ENCODE measurements around the gene ZNRF1.

GRCh38 chr16:75151798-75152197, 153.0 kb downstream of the ZNRF1 start:
- TF ChIP-seq CTCF (IDR thresholded peaks at IDR 0.05; ENCODE audit: control extremely low read depth in 1 of 3, insufficient read depth in 1 of 3, low read depth in 1 of 3, low read length in 3 of 3) = no peak
- no peak for TF ChIP-seq POLR2AphosphoS5 (IDR thresholded peaks at IDR 0.05; ENCODE audit: low read depth, low read length)
- TF ChIP-seq EZH2 (IDR thresholded peaks at IDR 0.05; ENCODE audit: low read depth, low read length, severe bottlenecking) = no peak
- no peak for TF ChIP-seq EP300 (IDR thresholded peaks at IDR 0.05; ENCODE audit: borderline replicate concordance in 1 of 2, low read depth in 2 of 2, low read length in 2 of 2)
- no peak for TF ChIP-seq GABPA (IDR thresholded peaks at IDR 0.05; ENCODE audit: borderline replicate concordance, insufficient read depth, low read length)

All from H1 (cell line).